HL-60 (cell line): ENCODE measurements around the gene MAPKAPK2.

Source experiments
- DNase-seq, 2 experiments: peaks; one replicate each; pipeline ENCODE4 v3.0.0-alpha.2; 2010 to 2020; ENCODE audit warnings: low read depth in 1 of 2, low spot score in 1 of 2
- H3K27ac ChIP-seq: fragments of 250-450 bp; sonication (Bioruptor Pico); replicated peaks from 2 replicates; pipeline ENCODE4 v1.5.1; 2020; ENCODE audit warnings: mild to moderate bottlenecking, moderate library complexity
- H3K27me3 ChIP-seq: fragments of 250-450 bp; sonication (Bioruptor Pico); 2 replicates; pipeline ENCODE4 v1.5.1; 2021; ENCODE audit warnings: mild to moderate bottlenecking, moderate library complexity; ENCODE audit not compliant: insufficient read depth, poor library complexity, severe bottlenecking
- H3K4me3 ChIP-seq: replicated peaks from 2 replicates; pipeline ENCODE4 v1.5.1; 2011; ENCODE audit warnings: mild to moderate bottlenecking, control low read depth, low read length; ENCODE audit not compliant: insufficient read depth
- CTCF ChIP-seq: IDR thresholded peaks from one replicate; pipeline ENCODE4 v1.5.1; 2011; ENCODE audit warnings: low read length, control low read depth, inconsistent platforms; ENCODE audit not compliant: insufficient read depth
- GABPA ChIP-seq: IDR thresholded peaks from 2 replicates; pipeline ENCODE4 v1.6.1; 2012; ENCODE audit warnings: low read depth
- POLR2AphosphoS5 ChIP-seq: IDR thresholded peaks from 2 replicates; pipeline ENCODE4 v1.6.1; 2012; ENCODE audit warnings: low read depth
- long read RNA-seq: library from polyadenylated mRNA; unstranded; transcript quantifications from one replicate; pipeline ENCODE4 v2.0.0, GENCODE V29; 2020
- TF ChIP-seq, protein P1 (sequence below): IDR thresholded peaks from 2 replicates; pipeline ENCODE4 v1.6.1; 2012; ENCODE audit warnings: low read depth; ENCODE audit not compliant: insufficient replicate concordance

The MAPKAPK2 gene
- long read RNA-seq, partial matches to known transcripts: 1 of 1 reads
- long read RNA-seq, other reads (novel, unspliced or antisense): 0 of 1 reads

DNA sequence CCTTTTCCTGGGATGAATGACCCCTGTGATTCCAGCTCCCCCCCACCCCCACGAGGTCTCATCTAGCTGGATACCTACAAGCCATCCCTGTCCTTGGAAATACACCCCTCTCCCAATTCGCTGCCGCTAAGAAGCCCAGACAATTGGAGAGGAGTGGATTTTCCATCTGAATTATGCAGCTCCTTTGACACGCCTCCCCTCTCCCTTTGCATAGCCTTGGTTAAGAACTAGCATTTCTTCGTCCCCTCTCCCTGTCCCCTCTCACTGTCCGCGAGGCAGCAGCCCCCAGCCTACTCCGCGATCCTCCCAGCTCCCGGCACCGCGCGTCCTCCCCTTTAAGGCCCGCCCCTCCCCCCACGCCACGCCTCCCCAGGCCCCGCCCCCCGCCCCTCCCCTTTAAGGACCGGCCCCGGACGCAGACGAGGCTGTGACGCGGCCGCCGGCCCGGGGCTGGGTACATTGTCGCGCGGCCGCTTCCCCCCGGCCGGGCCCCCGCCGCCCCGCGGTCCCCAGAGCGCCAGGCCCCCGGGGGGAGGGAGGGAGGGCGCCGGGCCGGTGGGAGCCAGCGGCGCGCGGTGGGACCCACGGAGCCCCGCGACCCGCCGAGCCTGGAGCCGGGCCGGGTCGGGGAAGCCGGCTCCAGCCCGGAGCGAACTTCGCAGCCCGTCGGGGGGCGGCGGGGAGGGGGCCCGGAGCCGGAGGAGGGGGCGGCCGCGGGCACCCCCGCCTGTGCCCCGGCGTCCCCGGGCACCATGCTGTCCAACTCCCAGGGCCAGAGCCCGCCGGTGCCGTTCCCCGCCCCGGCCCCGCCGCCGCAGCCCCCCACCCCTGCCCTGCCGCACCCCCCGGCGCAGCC is at the start of gene MAPKAPK2:
Gene MAPKAPK2, plus strand, starts transcription at position 428 of the 856 bp plus-strand sequence. Its CDS starts 325 bp downstream, at position 753.
- TF ChIP-seq CTCF: no peak
- TF ChIP-seq, protein P1, sequence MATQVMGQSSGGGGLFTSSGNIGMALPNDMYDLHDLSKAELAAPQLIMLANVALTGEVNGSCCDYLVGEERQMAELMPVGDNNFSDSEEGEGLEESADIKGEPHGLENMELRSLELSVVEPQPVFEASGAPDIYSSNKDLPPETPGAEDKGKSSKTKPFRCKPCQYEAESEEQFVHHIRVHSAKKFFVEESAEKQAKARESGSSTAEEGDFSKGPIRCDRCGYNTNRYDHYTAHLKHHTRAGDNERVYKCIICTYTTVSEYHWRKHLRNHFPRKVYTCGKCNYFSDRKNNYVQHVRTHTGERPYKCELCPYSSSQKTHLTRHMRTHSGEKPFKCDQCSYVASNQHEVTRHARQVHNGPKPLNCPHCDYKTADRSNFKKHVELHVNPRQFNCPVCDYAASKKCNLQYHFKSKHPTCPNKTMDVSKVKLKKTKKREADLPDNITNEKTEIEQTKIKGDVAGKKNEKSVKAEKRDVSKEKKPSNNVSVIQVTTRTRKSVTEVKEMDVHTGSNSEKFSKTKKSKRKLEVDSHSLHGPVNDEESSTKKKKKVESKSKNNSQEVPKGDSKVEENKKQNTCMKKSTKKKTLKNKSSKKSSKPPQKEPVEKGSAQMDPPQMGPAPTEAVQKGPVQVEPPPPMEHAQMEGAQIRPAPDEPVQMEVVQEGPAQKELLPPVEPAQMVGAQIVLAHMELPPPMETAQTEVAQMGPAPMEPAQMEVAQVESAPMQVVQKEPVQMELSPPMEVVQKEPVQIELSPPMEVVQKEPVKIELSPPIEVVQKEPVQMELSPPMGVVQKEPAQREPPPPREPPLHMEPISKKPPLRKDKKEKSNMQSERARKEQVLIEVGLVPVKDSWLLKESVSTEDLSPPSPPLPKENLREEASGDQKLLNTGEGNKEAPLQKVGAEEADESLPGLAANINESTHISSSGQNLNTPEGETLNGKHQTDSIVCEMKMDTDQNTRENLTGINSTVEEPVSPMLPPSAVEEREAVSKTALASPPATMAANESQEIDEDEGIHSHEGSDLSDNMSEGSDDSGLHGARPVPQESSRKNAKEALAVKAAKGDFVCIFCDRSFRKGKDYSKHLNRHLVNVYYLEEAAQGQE: no peak
- no peak for TF ChIP-seq POLR2AphosphoS5
- no peaks in the 10 kb centered on the region for H3K27me3 ChIP-seq
- DNase-seq: peak in 1 of 2 experiments; percentile 55
- peak within 1 kb of the TSS; percentile 78 for H3K4me3 ChIP-seq
- H3K27ac ChIP-seq: peak within 1 kb of the TSS; percentile 73

DNA sequence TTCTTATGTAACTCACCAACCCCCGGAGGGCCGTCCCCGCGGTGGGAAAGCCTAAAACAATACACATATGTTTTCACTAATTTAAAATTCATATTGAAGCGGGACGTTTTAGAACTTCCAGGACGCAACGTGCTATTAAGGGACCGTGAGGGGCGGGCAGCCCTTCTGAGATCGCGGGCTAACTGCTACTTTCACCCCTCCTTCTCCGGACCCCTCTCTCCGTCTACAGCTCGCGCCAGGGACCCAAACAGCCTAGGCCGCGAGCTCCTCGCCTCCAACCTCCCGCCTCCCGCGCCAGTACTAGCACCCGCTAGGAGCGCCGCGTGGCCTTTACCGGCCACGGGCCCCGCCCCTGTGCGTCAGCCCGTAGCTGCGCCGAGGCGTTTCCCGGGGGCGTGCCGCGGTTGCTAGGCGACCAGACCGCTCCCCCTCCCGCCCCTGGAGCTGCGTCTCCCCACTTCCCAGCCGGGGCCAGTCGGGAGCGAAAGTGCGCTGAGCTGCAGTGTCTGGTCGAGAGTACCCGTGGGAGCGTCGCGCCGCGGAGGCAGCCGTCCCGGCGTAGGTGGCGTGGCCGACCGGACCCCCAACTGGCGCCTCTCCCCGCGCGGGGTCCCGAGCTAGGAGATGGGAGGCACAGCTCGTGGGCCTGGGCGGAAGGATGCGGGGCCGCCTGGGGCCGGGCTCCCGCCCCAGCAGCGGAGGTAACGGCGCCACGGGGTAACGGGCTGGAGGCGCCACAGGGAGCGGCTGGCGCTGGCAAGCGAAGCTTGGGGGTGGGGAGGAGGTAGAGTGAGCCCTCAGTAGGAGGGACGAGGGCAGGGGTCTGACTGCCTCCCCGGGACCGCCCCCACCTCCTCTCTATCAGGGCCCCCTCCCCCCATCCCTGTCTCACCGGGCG is 49.4 kb upstream of the MAPKAPK2 start, which contains the start of gene DYRK3:
Gene DYRK3, plus strand, starts transcription at position 457 of the 898 bp plus-strand sequence. Its CDS starts 168 bp downstream, at position 625.
- peak; percentile 91 to 93 for DNase-seq
- Histone ChIP-seq H3K27me3 (no peaks in the 10 kb centered on the region), H3K4me3 (peak within 1 kb of the TSS; percentile 96), H3K27ac (peak within 1 kb of the TSS; percentile 78)
- no peak for TF ChIP-seq GABPA
- peak; percentile 87 for TF ChIP-seq POLR2AphosphoS5
- TF ChIP-seq CTCF: no peak
- TF ChIP-seq, protein P1: peak; percentile 36

- TF ChIP-seq CTCF (no peak), POLR2AphosphoS5 (no peak), GABPA (no peak)
- TF ChIP-seq, protein P1: no peak
- Histone ChIP-seq H3K27me3 (no peaks in the 10 kb centered on the region), H3K4me3 (peak overlapping the region; percentile 96), H3K27ac (peak overlapping the region; percentile 78; the same call in 1 of the 2 replicates)
- no peak for DNase-seq
These were observed 48.7 kb upstream of the MAPKAPK2 start for GRCh38 chr1:206635978-206636345.
